ENCODE measurements around the gene UBE2D2. TPM values are rescaled to one million over a fixed set of nuclear protein-coding genes. Genes with fewer than 3 reads are reported as not detected.
A peak's percentile ranks its signal among the peaks of the same experiment; 100 is the strongest.

Gene UBE2D2
- total and polyA plus RNA-seq, 2 of the 13 experiments (the other 11 are each of a cell fraction or from before 2014, with no cell fraction given) = 79.1 to 109 TPM

- TF ChIP-seq ZNF574 (CRISPR knock-in tag; IDR thresholded peaks at IDR 0.05) (peak; percentile 50; the same call in 1 of the 2 replicates), CTCF (CRISPR knock-in tag; IDR thresholded peaks at IDR 0.05) (0 out of 2 replicates have a peak, but pooled peaks have one; percentile 3), ARHGAP35 (CRISPR knock-in tag; IDR thresholded peaks at IDR 0.05; ENCODE audit: borderline replicate concordance) (no peak), KDM5B (CRISPR knock-in tag; IDR thresholded peaks at IDR 0.05; ENCODE audit: borderline replicate concordance) (peak; percentile 55; the same call in 1 of the 2 replicates), PATZ1 (CRISPR knock-in tag; IDR thresholded peaks at IDR 0.05) (peak; percentile 92), CREM (IDR thresholded peaks at IDR 0.05) (peak; percentile 59; the same call in 1 of the 2 replicates), CREM (CRISPR knock-in tag; IDR thresholded peaks at IDR 0.05) (no peak), YY1 (IDR thresholded peaks at IDR 0.05; ENCODE audit: insufficient read depth, insufficient replicate concordance, low read depth, low read length) (peak; percentile 27), POLR2A (IDR thresholded peaks at IDR 0.05; ENCODE audit: insufficient read depth in 1 of 2, low read depth in 2 of 2, low read length in 2 of 2) (no peak), ATF3 (CRISPR knock-in tag; IDR thresholded peaks at IDR 0.05) (no peak), ISL2 (CRISPR knock-in tag; IDR thresholded peaks at IDR 0.05) (peak; percentile 39), ZSCAN9 (CRISPR knock-in tag; IDR thresholded peaks at IDR 0.05; ENCODE audit: borderline replicate concordance) (no peak), ZHX1 (CRISPR knock-in tag; IDR thresholded peaks at IDR 0.05; ENCODE audit: low read depth) (peak; percentile 83)
- TF ChIP-seq, protein P1, sequence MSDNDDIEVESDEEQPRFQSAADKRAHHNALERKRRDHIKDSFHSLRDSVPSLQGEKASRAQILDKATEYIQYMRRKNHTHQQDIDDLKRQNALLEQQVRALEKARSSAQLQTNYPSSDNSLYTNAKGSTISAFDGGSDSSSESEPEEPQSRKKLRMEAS (IDR thresholded peaks at IDR 0.05) = peak; percentile 59; the same call in 1 of the 2 replicates
- TF ChIP-seq, protein P2, sequence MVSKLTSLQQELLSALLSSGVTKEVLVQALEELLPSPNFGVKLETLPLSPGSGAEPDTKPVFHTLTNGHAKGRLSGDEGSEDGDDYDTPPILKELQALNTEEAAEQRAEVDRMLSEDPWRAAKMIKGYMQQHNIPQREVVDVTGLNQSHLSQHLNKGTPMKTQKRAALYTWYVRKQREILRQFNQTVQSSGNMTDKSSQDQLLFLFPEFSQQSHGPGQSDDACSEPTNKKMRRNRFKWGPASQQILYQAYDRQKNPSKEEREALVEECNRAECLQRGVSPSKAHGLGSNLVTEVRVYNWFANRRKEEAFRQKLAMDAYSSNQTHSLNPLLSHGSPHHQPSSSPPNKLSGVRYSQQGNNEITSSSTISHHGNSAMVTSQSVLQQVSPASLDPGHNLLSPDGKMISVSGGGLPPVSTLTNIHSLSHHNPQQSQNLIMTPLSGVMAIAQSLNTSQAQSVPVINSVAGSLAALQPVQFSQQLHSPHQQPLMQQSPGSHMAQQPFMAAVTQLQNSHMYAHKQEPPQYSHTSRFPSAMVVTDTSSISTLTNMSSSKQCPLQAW (CRISPR knock-in tag; IDR thresholded peaks at IDR 0.05) = peak; percentile 98
Observed at GRCh38 chr5:139642891-139643871, 82.0 kb downstream of the UBE2D2 start (continued).
